ENCODE results near the gene SPATS2.

GRCh38 chr12:49567302-49567610 lies 200.0 kb downstream of the SPATS2 start:
- TF ChIP-seq CTCF (IDR thresholded peaks at IDR 0.05; ENCODE audit: insufficient read depth, low read length, poor library complexity, severe bottlenecking) (no peak), EZH2phosphoT487 (conservative IDR thresholded peaks at IDR 0.05; ENCODE audit: low read length) (no peak)

Data from SU-DHL-6 (cell line).